Measurements from ENCODE around the gene PRMT5.

PRMT5 gene

GRCh38 chr14:22906073-22906472, 23.1 kb downstream of the PRMT5 start:
- no peak for TF ChIP-seq CTCF (conservative IDR thresholded peaks at IDR 0.05; ENCODE audit: low read length)
- no peak for TF ChIP-seq EZH2phosphoT487 (IDR thresholded peaks at IDR 0.05; ENCODE audit: borderline replicate concordance)
- no peaks in the 10 kb centered on the region for H3K4me1 ChIP-seq (ENCODE audit: insufficient read depth, low read length, poor library complexity, severe bottlenecking)
- H3K9ac ChIP-seq (ENCODE audit: low read depth, low read length, poor library complexity, severe bottlenecking): no peak overlapping the region
- H3K27me3 ChIP-seq (ENCODE audit: insufficient read depth, low read length, poor library complexity, severe bottlenecking): no peaks in the 10 kb centered on the region
- no peaks in the 10 kb centered on the region for H3K9me3 ChIP-seq (ENCODE audit: insufficient read depth, low read depth, low read length)
- H3K79me2 ChIP-seq (ENCODE audit: insufficient read depth, low read length): 0 out of 2 replicates have a peak, but pooled peaks cover under 1% of the 10 kb centered on the region
- no peak overlapping the region for H3K4me3 ChIP-seq (ENCODE audit: low read length, poor library complexity, severe bottlenecking)
- H3K9me2 ChIP-seq (replicated peaks; ENCODE audit: low read depth, low read length): no peaks in the 10 kb centered on the region
- no peaks in the 10 kb centered on the region for H4K20me1 ChIP-seq (ENCODE audit: insufficient read depth, low read length, poor library complexity, severe bottlenecking)
- no peak overlapping the region for H2AFZ ChIP-seq (ENCODE audit: low read length)
- H3F3A ChIP-seq (ENCODE audit: low read depth): no peaks in the 10 kb centered on the region
- no peak overlapping the region for H3K4me2 ChIP-seq (ENCODE audit: low read depth, low read length, poor library complexity, severe bottlenecking)
- peaks cover 64% of the 10 kb centered on the region; the same call in 1 of the 2 replicates for H3K36me3 ChIP-seq (ENCODE audit: insufficient read depth, low read length)

- Histone ChIP-seq H3K79me2 (ENCODE audit: insufficient read depth, low read length) (no peaks in the 10 kb centered on the region), H3K4me1 (ENCODE audit: insufficient read depth, low read length, poor library complexity, severe bottlenecking) (no peaks in the 10 kb centered on the region), H4K20me1 (ENCODE audit: insufficient read depth, low read length, poor library complexity, severe bottlenecking) (no peaks in the 10 kb centered on the region), H3F3A (ENCODE audit: low read depth) (no peaks in the 10 kb centered on the region), H2AFZ (ENCODE audit: low read length) (no peak overlapping the region), H3K4me2 (ENCODE audit: low read depth, low read length, poor library complexity, severe bottlenecking) (no peak overlapping the region), H3K27me3 (ENCODE audit: insufficient read depth, low read length, poor library complexity, severe bottlenecking) (no peaks in the 10 kb centered on the region), H3K4me3 (ENCODE audit: low read length, poor library complexity, severe bottlenecking) (no peak overlapping the region), H3K9ac (ENCODE audit: low read depth, low read length, poor library complexity, severe bottlenecking) (no peak overlapping the region), H3K9me2 (replicated peaks; ENCODE audit: low read depth, low read length) (no peaks in the 10 kb centered on the region), H3K36me3 (ENCODE audit: insufficient read depth, low read length) (peaks cover 68% of the 10 kb centered on the region; the same call in 1 of the 2 replicates), H3K9me3 (ENCODE audit: insufficient read depth, low read depth, low read length) (no peaks in the 10 kb centered on the region)
- TF ChIP-seq CTCF (conservative IDR thresholded peaks at IDR 0.05; ENCODE audit: low read length) (no peak), EZH2phosphoT487 (IDR thresholded peaks at IDR 0.05; ENCODE audit: borderline replicate concordance) (no peak)
Measured at GRCh38 chr14:22905627-22906026, 23.5 kb downstream of the PRMT5 start.

GRCh38 chr14:22903742-22904087, 25.5 kb downstream of the PRMT5 start:
- no peaks in the 10 kb centered on the region for H3K79me2 ChIP-seq (ENCODE audit: insufficient read depth, low read length)
- no peaks in the 10 kb centered on the region for H3F3A ChIP-seq (ENCODE audit: low read depth)
- no peak overlapping the region for H2AFZ ChIP-seq (ENCODE audit: low read length)
- no peak overlapping the region for H3K4me3 ChIP-seq (ENCODE audit: low read length, poor library complexity, severe bottlenecking)
- no peak overlapping the region for H3K4me2 ChIP-seq (ENCODE audit: low read depth, low read length, poor library complexity, severe bottlenecking)
- no peaks in the 10 kb centered on the region for H3K9me3 ChIP-seq (ENCODE audit: insufficient read depth, low read depth, low read length)
- H3K9me2 ChIP-seq (replicated peaks; ENCODE audit: low read depth, low read length): no peaks in the 10 kb centered on the region
- no peaks in the 10 kb centered on the region for H3K27me3 ChIP-seq (ENCODE audit: insufficient read depth, low read length, poor library complexity, severe bottlenecking)
- H3K9ac ChIP-seq (ENCODE audit: low read depth, low read length, poor library complexity, severe bottlenecking): no peak overlapping the region
- H3K36me3 ChIP-seq (ENCODE audit: insufficient read depth, low read length): peaks cover 61% of the 10 kb centered on the region; the same call in 1 of the 2 replicates
- no peaks in the 10 kb centered on the region for H3K4me1 ChIP-seq (ENCODE audit: insufficient read depth, low read length, poor library complexity, severe bottlenecking)
- no peak for TF ChIP-seq EZH2phosphoT487 (IDR thresholded peaks at IDR 0.05; ENCODE audit: borderline replicate concordance)
- TF ChIP-seq CTCF (conservative IDR thresholded peaks at IDR 0.05; ENCODE audit: low read length): no peak
- H4K20me1 ChIP-seq (ENCODE audit: insufficient read depth, low read length, poor library complexity, severe bottlenecking): no peaks in the 10 kb centered on the region
